Islet of Langerhans (tissue), 1 donor: ENCODE results near the gene LRRC7.

ENCODE experiments used
- FAIRE-seq: peaks from one replicate; lab custom pipeline; 2011; peaks lifted over from hg19 to GRCh38; lab: Jason Lieb, UNC

The LRRC7 gene

DNA sequence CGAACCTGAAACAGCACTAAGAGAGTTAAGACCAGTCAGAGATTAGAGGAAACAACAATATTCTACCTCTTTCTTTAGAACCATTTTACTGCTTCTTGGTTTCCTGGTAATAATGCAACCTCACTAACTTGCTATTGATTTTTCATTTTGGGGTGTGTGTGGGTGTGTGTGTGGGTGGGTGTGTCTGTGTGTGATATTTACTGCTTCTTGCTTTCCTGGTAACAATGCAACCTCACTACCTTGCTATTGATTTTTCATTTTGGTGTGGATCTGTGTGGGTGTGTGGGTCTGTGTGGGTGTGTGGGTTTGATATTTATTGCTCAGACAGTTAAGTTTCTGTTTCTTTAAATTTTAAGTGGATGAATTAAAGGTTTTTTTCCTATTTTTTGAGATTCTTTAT is 208.8 kb downstream of the LRRC7 start:
- no peak for FAIRE-seq

DNA sequence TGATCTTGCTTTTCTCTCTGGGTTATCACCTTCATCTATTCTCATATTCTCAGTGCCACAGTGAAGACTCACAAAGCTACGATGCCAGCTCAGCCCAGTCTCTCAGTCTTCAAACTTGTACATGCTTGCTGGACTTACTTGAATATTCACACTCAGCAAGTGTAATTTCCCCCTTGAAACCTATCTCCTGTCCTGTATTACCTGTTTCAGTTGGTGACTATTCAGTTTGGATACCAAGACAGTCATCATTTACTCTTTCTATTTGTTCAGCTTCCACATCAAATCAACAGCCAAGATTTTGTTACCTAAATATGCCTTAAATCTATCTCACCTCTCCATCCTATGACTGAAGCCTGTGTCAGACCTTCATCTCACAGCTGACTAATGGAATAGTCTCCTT is 209.7 kb downstream of the LRRC7 start:
- no peak for FAIRE-seq

DNA sequence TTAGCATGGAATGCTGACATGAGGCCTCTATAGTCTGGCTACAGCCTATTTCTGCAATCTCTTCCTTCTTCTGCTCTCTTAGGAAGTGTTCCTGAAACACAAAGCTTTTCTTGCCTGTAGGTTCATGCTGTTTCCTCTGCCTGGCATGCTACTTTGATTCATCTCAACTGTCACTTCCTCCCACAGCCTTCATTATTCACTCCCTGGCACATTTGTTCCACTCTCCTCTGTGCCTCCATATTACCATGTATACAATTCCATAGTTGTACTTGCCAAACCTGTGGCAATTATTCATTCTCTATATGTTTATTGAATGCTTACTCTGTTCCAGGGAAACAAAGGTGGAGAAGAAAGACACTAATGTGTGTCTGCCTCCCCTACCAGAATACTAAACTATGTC is 210.2 kb downstream of the LRRC7 start:
- FAIRE-seq, result no peak

DNA sequence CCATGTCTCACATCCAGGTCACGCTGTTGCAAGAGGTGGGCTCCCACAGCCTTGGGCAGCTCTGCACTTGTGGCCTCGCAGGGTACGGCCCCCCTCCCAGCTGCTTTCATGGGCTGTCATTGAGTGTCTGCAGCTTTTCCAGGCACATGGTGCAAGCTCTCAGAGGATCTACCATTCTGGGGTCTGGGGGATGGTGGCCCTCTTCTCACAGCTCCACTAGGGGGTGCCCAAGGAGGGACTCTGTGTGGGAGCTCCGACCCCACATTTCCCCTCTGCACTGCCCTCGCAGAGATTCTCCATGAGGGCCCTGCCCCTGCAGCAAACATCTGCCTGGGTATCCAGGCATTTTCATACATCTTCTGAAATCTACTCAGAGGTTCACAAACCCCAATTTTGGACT is 219.4 kb downstream of the LRRC7 start:
- no peak for FAIRE-seq

DNA sequence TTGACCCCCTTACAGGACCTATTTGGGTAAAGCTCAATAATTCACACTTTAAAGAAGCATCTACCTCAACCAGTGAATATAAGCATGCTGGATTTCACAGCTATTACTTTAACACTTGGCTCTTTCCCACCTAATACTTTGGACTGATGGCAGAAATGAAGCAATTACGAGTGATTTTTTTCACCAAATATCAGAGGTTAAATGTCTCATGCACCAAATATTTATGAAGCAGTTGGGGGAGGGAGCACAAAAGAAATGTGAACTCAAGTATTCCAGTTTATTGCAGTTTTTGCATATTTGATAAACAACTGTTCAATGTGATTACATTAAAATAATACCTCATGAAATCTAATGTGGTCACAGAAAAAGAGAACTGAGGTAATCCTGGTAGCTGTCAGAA is 223.6 kb downstream of the LRRC7 start:
- no peak for FAIRE-seq

DNA sequence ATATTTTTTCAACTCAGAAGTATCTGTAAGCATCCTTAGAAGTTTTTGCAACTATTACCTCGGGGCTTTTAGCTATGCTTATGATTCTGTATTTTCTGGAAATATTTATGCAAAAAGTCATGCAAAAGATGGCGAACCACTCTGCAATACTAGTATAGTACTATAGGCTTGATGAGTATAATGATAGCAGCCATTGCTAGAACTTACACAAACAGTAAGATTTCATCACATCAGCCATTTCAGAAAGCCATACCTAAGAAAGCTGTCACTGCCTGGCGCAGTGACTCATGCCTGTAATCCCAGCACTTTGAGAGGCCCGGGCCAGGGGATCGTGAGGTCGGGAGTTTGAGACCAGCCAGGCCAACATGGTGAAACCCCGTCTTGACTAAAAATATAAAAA is 227.1 kb downstream of the LRRC7 start:
- FAIRE-seq, result no peak

DNA sequence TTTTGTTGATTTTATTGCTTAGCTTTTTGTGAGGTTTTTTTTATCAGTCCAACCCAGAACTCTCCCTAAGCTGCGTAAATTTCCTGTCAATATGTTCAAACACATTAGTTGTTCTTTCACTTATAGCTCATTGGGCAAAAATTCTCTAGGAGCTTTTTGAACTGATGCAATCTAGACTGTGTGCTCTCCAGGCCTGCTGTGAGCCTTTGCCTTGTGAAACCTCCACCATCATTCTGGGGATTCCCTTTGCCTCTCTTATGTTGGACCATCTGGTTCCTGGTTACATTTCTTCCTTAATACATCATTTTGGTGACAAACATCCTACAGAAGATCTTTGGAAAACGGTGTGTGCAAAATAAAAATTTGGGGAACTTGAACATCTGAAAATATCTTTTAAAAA is 247.2 kb downstream of the LRRC7 start:
- no peak for FAIRE-seq

DNA sequence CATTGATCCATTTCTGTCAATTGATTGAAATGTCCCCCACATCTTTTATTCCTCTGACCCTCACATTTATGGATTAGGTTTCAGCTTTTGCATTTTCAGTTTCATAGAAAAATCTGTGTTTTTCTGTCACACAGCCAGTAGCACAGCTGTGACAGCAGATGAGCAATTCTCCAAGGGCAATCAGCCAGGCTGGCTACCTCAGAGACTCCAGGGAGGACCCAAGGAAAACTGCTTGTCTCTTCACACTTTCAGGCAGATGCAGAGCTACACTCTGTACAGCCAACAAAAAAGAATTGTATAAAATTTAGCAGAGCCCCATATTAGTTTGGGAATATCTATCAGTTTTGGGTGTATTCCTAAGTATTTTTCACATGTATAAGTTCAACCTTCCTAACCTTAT is 257.2 kb downstream of the LRRC7 start:
- FAIRE-seq, result no peak

DNA sequence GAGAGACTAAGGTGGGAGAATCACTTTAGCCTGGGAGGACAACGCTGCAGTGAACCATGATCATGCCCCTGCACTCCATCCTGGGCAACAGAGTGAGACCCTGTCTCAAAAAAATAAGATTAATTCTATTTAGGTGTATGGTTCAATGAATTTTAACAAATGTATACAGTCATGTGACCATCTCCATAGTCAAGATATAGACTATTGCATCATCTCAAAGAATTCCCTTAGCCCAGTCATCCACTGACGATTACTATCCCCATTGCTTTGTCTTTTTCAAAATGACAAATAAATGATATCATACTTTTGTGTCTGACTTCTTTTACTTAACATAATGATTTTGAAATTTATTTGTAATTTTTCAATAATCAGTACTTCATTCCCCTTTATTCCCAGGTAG is 260.0 kb downstream of the LRRC7 start:
- no peak for FAIRE-seq

DNA sequence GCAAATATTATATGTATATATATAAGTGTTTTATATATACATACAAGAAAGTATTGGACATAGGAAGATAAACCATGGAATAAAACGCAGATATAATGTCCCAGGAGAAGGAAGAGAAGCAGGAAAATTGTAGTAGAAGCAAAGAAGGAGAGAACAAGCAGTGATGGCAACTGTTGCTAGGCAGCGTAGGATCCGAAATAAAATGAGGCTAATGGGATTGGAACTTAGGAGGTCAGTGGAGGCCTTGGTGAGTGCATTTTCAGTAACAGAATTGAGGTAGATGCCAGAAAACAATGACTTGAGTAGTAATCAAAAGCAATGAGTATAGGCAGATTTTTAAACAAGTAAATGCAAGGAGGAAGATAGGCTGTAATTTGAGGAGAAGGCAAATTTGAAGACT is 265.8 kb downstream of the LRRC7 start:
- no peak for FAIRE-seq

DNA sequence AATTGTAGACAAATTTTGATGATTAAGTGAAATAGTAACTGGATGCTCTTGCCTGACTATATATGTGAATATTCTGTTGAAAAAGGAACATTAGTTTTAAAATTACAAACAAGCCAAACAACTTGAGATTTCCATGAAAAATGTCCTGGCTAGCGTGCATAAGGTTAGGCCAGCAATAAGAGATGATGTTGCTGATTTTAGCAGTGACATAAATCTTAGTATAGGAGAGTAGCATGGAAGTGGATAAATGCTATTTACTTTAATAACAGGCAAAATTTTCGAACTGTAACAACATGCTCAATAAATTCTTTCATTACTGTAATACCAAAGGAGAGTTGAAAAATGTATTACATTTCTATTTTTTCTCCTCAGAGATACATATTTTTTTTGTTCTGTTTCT is 266.6 kb downstream of the LRRC7 start:
- FAIRE-seq, result no peak

DNA sequence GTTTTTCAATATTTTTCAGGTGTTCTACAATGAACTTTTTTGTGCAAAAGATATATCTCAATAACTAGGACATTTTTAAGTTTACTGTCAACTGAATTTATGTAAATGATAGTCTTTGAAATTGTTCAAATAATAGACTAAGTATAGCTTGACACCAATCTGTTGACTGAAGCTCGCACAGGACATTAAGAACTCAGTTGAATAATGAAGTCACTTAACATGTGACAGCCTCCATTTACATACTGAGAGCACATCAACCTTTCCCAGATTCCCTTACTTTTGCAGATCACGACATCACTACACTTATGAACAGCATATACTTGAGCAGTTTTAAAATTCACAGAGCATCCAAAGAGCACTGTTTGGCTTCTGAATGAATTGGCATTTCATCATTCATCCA is 268.2 kb downstream of the LRRC7 start:
- no peak for FAIRE-seq

DNA sequence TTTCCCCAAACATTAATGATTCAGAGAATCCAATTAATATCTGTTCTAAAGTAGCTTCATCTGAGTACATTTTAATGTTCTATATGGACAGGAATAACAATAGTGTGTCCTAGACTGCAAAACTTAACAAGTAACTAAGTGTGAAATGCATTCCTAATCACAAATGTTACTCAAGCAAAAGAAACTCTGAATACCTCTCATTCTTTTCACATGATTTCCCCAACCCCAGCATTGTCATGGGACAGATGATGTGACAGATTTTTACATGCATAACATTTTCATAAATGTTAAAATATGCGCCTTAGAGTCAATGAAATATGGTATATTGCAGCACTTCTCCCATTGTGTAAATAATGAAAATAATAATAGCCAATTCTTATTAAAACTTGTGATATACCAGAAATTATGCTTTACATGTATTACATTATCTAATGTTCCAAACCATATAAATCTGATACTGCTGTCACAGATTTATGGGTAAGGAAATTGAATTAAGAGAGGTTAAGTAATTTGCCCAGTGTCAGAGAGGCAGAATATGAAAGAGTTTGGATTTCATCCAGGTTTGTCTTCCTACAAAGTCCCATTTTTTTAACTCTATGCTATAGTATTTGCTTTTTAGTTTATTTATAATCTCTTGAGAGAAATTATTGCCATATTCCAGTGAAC is 269.4 kb downstream of the LRRC7 start:
- no peak for FAIRE-seq

DNA sequence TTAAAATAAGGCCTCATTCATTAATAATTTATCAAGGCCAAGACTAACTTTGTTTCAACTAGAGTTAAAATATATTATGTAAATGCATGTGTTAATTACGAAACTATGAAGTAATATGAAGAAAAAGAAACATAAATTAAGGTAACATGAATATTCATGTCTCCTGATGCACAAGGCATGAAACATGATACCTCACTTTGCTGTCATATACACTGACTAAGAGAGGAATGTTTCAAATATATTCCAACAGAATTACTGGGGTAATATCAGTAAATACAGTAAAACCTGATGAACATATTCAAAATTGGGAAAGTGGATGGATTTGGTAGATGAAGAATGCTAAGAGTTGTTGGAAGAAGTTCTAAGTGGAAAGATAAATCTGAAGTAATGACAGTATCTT is 274.6 kb downstream of the LRRC7 start:
- no peak for FAIRE-seq

DNA sequence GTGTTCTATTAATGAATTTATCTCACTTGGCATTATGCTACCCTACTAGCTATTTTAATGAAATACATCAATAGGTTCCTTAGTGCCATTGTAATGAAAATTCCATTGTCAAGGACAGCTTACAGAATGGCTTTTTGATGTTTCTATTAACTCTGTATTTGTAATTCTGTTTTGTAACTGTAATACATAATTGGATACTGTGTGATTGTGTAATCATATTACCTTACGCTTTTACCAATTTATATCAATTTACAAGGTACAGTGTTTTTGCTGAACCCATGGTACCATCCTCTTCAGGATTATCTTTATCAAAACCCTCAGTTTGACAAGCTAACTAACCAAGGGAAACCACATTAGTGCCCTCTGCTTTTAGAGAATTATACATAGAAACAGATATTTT is 277.9 kb downstream of the LRRC7 start:
- FAIRE-seq, result no peak

DNA sequence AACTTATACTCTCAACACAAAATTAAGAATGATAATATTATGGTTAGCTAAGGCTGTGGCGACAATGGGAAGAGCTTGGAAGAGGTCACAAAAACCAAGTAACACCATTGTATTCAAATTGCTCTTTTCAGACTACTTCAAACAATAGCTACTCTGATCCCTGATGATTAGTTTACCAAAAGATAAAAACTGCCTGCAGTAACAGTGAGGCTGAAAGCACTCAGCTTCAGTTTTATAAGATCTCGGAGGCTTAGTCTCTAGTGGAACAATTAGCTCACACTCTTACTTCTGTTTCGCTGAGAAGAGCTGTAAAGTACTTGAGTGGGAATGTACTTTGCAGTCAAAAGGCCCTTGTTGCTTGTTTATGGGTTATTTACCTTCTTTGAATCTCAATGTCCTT is 278.5 kb downstream of the LRRC7 start:
- FAIRE-seq, result no peak

DNA sequence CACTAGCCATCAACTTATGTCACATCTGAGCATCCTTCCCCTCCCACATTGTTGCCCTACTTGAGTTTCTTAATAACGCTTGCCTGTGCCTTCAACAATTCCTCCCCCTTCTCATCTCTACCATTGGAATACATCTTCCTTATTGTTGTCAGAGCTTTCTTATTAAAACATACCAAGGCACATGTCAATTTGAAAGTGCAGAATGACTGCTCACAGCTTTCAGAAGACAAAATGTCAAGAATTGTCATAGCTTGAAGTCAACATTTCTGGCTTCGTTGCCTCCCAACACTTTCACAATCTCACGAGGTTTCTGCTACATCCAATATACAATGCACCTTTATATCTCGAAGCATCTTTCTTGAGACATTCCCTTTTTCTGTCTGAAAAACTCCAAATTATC is 279.9 kb downstream of the LRRC7 start:
- no peak for FAIRE-seq

DNA sequence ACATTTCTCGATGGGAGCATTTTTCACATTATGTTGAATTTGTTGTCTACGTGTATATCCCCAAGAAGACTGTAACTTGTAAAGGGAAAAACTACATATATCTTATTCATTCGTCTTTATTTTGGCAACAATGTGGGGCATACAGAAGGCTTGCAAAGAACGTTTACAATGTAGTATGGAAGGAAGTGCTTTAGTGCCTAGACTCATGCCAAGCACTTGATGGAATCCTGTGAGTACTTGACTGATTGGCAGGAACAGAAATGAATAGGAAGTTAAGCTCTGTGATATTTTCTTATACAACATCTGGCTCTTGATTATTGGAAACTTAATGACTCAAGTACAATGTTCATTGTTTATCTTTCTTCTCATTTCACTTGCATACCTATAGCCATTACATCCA is 284.4 kb downstream of the LRRC7 start:
- FAIRE-seq, result no peak

DNA sequence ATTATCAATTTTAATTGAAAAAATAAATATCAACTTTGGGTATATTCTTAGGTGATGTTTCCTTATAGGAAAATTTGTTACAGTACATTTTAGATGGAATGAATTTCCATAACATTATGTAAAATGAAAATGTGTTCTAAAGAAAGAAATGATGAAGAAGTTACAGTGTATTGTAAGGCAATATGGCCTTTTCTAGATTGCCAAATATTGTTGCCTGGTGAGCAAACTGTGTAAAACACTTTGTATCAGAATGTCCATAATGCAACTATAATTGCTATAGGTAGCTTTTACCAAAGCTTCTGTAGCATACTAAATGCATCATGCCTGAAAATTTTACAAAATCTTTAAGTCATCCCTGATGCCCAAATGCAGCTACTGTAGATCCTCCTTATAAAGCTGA is 285.0 kb downstream of the LRRC7 start:
- no peak for FAIRE-seq

DNA sequence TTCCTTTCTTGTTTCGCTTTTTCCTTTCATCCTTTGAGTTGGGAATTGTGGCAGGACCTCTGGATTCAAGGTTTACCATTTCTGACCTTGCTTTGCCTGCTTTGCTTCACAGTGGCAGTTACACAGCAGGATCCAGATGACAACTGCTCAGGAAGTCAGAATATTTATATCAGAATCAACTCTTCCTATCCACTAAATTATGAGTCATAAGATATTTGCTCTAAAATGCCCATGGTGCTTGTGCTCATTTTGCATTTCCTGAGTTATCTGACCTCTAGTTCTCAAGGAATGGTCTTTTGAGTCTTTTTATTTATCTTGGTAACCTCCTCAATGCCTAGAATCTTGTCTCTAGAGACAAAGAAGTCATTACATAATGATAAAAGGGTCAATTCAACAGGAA is 290.8 kb downstream of the LRRC7 start:
- no peak for FAIRE-seq

DNA sequence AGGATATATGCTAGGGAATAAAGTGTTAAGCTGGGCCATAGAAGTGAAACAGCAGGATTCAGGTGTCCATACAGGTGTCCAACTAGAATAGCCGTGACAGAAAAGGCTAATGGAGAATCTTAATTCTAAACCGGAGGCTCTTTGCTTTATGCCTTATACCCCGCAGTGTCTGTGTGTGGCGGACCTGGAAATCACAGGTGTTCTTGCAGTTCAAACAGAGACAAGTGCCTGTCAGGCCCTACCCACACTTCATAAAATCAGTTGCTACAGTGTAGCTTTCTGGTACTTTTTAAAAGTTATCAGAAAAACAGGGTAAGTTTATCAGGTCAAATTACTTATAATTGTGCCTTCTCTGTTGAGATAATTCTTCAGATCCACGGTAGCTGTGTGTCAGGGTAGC is 293.9 kb downstream of the LRRC7 start:
- FAIRE-seq, result no peak

DNA sequence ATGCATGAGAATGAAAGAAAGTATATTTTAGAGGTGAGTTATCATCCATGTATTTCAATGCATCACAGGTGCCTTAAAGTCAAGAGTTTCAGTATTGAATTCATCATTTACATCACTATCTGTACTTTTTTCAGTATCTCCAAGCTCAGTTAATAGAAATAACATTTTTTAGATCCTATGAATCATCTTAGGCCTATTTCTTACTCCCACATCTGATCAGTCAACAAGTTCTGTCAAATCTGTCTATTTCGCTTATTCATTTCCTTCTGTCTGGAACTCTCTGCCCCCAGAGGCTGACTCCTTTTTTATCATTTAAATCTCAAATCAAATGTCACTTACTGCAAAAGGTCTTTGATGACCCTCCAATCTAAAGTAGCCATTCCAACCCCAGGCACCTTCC is 295.2 kb downstream of the LRRC7 start:
- FAIRE-seq, result no peak

DNA sequence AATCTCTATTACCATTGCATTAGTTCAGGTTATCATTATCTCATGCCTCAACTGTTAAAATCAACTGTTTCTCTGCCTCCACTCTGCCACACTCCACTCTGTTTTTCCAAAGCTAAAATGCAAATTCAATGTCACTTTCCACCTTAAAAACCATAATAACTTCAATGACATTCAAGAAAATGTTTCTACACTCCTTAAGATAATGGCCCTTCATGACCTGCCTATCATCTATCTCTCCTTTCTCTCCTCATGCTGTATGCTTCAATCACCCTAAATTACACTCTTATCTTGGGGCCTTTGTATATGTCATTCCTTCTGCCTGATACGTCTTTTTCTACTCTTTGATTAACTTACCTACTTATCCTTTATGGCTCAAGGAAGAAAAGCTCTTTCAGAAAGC is 296.0 kb downstream of the LRRC7 start:
- no peak for FAIRE-seq

DNA sequence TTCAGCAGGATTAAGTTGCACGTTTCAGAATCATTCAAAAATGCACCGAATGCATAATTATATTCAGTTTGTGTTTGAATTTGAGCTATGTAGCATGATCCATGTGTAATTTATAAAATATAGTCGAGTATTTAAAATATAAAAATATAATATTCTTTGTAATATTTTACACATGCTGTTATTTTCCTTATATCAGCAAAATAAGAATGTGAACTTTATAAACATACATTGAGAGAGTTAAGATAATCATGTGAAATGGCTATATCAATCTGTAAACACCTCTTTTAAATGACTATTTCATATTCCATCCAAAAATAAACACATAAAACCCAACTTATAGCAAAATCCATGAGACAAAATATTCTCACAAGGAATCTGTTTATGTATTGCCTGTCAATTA is 303.7 kb downstream of the LRRC7 start:
- FAIRE-seq, result no peak

DNA sequence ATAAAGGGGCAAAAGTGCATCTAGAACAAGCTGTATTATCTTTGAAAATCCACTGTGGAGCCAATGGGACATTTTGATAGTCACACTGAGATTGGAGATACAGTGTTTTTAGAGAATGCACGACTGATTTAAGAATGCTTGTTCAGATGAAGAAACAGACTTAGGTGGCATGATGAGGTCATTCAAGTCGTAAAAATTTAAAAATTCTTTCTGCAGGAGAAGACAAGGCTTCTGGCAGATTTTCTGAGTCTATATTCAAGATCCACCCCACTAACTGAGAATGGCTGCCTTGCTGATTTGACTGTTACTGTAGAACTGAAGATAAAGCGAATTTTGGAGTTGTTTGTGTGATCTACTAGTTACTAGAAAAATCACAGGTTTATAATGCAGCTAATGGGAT is 310.6 kb downstream of the LRRC7 start:
- FAIRE-seq, result no peak
